HepG2 (cell line): ENCODE results near the gene NFYC. TPM values are rescaled to one million over a fixed set of nuclear protein-coding genes. Genes with fewer than 3 reads are reported as not detected.

Source experiments
- EHMT2 ChIP-seq: fragments of 200-600 bp; sonication (generic); IDR thresholded peaks from 2 replicates; pipeline ENCODE4 v1.7.0; 2017; ENCODE audit warnings: antibody characterized with exemption, low read depth, low read length, borderline replicate concordance
- GFI1 ChIP-seq: sonication (generic); formaldehyde crosslinking; IDR thresholded peaks from 2 replicates; pipeline ENCODE4 v1.5.0; 2020; ENCODE audit warnings: missing genetic modification reagents, mild to moderate bottlenecking, borderline replicate concordance
- HNRNPK ChIP-seq: fragments of 200-400 bp; formaldehyde crosslinking; IDR thresholded peaks from 2 replicates; pipeline ENCODE4 v1.6.1; 2018; ENCODE audit warnings: low read length, low read depth, moderate library complexity, mild to moderate bottlenecking; ENCODE audit not compliant: poor library complexity, severe bottlenecking
- HOXA9 ChIP-seq: sonication (generic); formaldehyde crosslinking; IDR thresholded peaks from 2 replicates; pipeline ENCODE4 v1.8.1; 2022; ENCODE audit warnings: missing genetic modification reagents, mild to moderate bottlenecking, moderate library complexity, borderline replicate concordance
- MTA3 ChIP-seq: sonication (generic); formaldehyde crosslinking; IDR thresholded peaks from 2 replicates; pipeline ENCODE4 v1.4.0; 2020; ENCODE audit warnings: missing genetic modification reagents
- NFIB ChIP-seq: sonication (generic); formaldehyde crosslinking; IDR thresholded peaks from 2 replicates; pipeline ENCODE4 v1.9.0; 2021; ENCODE audit warnings: missing genetic modification reagents, mild to moderate bottlenecking, borderline replicate concordance
- PAWR ChIP-seq: sonication (generic); formaldehyde crosslinking; IDR thresholded peaks from 2 replicates; pipeline ENCODE4 v1.4.0; 2020; ENCODE audit warnings: missing genetic modification reagents, mild to moderate bottlenecking, borderline replicate concordance
- RCOR2 ChIP-seq: IDR thresholded peaks from 2 replicates; pipeline ENCODE4 v1.6.1; 2016; ENCODE audit warnings: missing biosample characterization, missing genetic modification reagents
- RFX3 ChIP-seq: IDR thresholded peaks from 2 replicates; pipeline ENCODE4 v1.6.1; 2016; ENCODE audit warnings: missing biosample characterization, missing genetic modification reagents
- TCF7 ChIP-seq: sonication (generic); IDR thresholded peaks from 2 replicates; pipeline ENCODE4 v1.6.1; 2016; ENCODE audit warnings: antibody characterized with exemption, low read depth
- TOE1 ChIP-seq: sonication (generic); formaldehyde crosslinking; IDR thresholded peaks from 2 replicates; pipeline ENCODE4 v1.4.0; 2020; ENCODE audit warnings: mild to moderate bottlenecking, missing genetic modification reagents
- ZNF543 ChIP-seq: sonication (generic); formaldehyde crosslinking; IDR thresholded peaks from 2 replicates; pipeline ENCODE4 v1.4.0; 2020; ENCODE audit warnings: mild to moderate bottlenecking, missing genetic modification reagents
- ZNF629 ChIP-seq: sonication (generic); formaldehyde crosslinking; conservative IDR thresholded peaks from 2 replicates; pipeline ENCODE4 v1.5.0; 2020; ENCODE audit warnings: missing genetic modification reagents
- ZNF766 ChIP-seq: sonication (generic); formaldehyde crosslinking; IDR thresholded peaks from 2 replicates; pipeline ENCODE4 v1.5.0; 2020; ENCODE audit warnings: missing genetic modification reagents, borderline replicate concordance
- polyA plus RNA-seq, 8 experiments: library from polyadenylated mRNA; depleted of rRNA in 3 of 8; stranded (reverse) in 7 of 8; unstranded in 1 of 8; fragments of >200 nt; fragmentation: Illumina TruSeq in 4 of 8; extraction: Trizol in 4 of 8; gene quantifications; 2 replicates each; pipeline versions ENCODE4 v1.2.1 to v1.2.3, GENCODE V29; 2011 to 2016; ENCODE audit warnings: low read depth in 4 of 8, missing spikeins in 1 of 8, mixed read lengths in 1 of 8; ENCODE audit not compliant: insufficient read depth in 1 of 8
- total RNA-seq, 5 experiments: library from RNA; depleted of rRNA; stranded (reverse); fragments of >200 nt; fragmentation: Illumina TruSeq; extraction: Trizol; gene quantifications; 2 replicates each; pipeline ENCODE4 v1.2.3, GENCODE V29; 2016; ENCODE audit warnings: low read depth in 1 of 5
- TF ChIP-seq, protein P1 (sequence below), 2 experiments: IDR thresholded peaks; 2 replicates each; pipeline ENCODE4 v1.6.1; 2011 to 2012; ENCODE audit warnings: low read length in 2 of 2, borderline replicate concordance in 1 of 2, low read depth in 1 of 2, mild to moderate bottlenecking in 1 of 2, moderate library complexity in 1 of 2
- TF ChIP-seq, protein P2 (sequence below): sonication (generic); formaldehyde crosslinking; IDR thresholded peaks from 2 replicates; pipeline ENCODE4 v1.5.0; 2020; ENCODE audit warnings: mild to moderate bottlenecking, missing genetic modification reagents
- TF ChIP-seq, protein P3 (sequence below): IDR thresholded peaks from 2 replicates; pipeline ENCODE4 v1.6.1; 2016; ENCODE audit warnings: low read depth, control low read depth
- TF ChIP-seq, protein P4 (sequence below): sonication (generic); formaldehyde crosslinking; IDR thresholded peaks from 2 replicates; pipeline ENCODE4 v1.4.0; 2020; ENCODE audit warnings: missing genetic modification reagents
- TF ChIP-seq, protein P5 (sequence below): sonication (generic); formaldehyde crosslinking; IDR thresholded peaks from 2 replicates; pipeline ENCODE4 v1.4.0; 2020; ENCODE audit warnings: missing genetic modification reagents, borderline replicate concordance

NFYC gene
- total and polyA plus RNA-seq, 2 of the 13 experiments (the other 11 are each of a cell fraction or from before 2014, with no cell fraction given) = 33.9 to 73.7 TPM

DNA sequence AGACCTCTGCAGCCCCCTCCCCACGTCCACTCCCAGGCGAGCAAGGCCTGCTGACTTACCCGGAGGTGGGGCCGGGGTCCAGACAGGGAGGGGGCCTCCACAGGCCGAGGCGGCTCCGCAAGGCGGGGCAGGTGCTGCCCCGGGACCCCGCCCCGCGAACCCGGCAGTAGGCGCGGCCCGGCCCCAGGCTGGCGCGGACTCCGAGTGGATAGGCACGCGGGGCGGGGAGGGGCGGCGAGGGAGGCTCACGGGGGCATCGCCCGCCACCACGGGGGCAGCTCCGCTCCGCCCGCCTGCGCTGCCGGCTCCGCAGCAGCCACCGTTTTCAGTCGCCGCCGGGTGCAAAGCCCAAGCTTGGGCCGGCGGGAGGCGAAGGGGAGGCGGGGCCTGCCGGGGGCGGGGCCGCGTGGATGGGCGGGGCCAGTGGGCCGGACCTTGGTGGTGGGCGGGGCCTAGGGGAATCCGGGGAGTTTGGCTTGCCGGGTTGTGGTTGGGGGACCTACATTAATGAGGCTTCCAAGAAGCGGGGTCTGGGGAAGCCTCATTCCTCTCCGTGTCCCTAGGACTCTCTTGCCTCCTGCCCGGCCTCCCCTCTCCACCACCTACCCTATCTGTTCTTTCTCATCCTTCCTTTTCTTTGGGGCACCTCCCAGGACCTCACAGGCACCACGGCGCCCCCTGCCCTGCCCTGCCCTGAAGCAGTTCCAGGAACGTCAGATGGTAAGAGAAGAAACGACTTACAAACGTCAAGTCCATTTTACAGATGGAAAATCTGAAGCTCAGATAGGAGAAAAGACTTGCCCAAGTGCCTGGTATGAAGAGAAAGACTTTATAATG lies 26.0 kb upstream of the NFYC start, which contains the start of gene RIMS3 (continued):
- TF ChIP-seq, protein P1, sequence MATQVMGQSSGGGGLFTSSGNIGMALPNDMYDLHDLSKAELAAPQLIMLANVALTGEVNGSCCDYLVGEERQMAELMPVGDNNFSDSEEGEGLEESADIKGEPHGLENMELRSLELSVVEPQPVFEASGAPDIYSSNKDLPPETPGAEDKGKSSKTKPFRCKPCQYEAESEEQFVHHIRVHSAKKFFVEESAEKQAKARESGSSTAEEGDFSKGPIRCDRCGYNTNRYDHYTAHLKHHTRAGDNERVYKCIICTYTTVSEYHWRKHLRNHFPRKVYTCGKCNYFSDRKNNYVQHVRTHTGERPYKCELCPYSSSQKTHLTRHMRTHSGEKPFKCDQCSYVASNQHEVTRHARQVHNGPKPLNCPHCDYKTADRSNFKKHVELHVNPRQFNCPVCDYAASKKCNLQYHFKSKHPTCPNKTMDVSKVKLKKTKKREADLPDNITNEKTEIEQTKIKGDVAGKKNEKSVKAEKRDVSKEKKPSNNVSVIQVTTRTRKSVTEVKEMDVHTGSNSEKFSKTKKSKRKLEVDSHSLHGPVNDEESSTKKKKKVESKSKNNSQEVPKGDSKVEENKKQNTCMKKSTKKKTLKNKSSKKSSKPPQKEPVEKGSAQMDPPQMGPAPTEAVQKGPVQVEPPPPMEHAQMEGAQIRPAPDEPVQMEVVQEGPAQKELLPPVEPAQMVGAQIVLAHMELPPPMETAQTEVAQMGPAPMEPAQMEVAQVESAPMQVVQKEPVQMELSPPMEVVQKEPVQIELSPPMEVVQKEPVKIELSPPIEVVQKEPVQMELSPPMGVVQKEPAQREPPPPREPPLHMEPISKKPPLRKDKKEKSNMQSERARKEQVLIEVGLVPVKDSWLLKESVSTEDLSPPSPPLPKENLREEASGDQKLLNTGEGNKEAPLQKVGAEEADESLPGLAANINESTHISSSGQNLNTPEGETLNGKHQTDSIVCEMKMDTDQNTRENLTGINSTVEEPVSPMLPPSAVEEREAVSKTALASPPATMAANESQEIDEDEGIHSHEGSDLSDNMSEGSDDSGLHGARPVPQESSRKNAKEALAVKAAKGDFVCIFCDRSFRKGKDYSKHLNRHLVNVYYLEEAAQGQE (IDR thresholded peaks at IDR 0.05; ENCODE audit: borderline replicate concordance in 1 of 2, low read depth in 1 of 2, low read length in 2 of 2) = no peak
- TF ChIP-seq EHMT2 (no peak), RCOR2 (CRISPR knock-in tag) (no peak), ZNF629 (CRISPR knock-in tag) (peak; percentile 51; the same call in 1 of the 2 replicates), TOE1 (CRISPR knock-in tag) (no peak), PAWR (CRISPR knock-in tag) (no peak), HNRNPK (peak; percentile 16), ZNF766 (CRISPR knock-in tag) (no peak), HOXA9 (no peak), RFX3 (CRISPR knock-in tag) (no peak), ZNF543 (no peak), GFI1 (no peak), TCF7 (no peak), MTA3 (CRISPR knock-in tag) (no peak), NFIB (CRISPR knock-in tag) (no peak)
- TF ChIP-seq, protein P2, sequence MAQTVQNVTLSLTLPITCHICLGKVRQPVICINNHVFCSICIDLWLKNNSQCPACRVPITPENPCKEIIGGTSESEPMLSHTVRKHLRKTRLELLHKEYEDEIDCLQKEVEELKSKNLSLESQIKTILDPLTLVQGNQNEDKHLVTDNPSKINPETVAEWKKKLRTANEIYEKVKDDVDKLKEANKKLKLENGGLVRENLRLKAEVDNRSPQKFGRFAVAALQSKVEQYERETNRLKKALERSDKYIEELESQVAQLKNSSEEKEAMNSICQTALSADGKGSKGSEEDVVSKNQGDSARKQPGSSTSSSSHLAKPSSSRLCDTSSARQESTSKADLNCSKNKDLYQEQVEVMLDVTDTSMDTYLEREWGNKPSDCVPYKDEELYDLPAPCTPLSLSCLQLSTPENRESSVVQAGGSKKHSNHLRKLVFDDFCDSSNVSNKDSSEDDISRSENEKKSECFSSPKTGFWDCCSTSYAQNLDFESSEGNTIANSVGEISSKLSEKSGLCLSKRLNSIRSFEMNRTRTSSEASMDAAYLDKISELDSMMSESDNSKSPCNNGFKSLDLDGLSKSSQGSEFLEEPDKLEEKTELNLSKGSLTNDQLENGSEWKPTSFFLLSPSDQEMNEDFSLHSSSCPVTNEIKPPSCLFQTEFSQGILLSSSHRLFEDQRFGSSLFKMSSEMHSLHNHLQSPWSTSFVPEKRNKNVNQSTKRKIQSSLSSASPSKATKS (CRISPR knock-in tag) = 0 out of 2 replicates have a peak, but pooled peaks have one; percentile 48
- TF ChIP-seq, protein P3, sequence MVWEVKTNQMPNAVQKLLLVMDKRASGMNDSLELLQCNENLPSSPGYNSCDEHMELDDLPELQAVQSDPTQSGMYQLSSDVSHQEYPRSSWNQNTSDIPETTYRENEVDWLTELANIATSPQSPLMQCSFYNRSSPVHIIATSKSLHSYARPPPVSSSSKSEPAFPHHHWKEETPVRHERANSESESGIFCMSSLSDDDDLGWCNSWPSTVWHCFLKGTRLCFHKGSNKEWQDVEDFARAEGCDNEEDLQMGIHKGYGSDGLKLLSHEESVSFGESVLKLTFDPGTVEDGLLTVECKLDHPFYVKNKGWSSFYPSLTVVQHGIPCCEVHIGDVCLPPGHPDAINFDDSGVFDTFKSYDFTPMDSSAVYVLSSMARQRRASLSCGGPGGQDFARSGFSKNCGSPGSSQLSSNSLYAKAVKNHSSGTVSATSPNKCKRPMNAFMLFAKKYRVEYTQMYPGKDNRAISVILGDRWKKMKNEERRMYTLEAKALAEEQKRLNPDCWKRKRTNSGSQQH (CRISPR knock-in tag) = no peak
- TF ChIP-seq, protein P4, sequence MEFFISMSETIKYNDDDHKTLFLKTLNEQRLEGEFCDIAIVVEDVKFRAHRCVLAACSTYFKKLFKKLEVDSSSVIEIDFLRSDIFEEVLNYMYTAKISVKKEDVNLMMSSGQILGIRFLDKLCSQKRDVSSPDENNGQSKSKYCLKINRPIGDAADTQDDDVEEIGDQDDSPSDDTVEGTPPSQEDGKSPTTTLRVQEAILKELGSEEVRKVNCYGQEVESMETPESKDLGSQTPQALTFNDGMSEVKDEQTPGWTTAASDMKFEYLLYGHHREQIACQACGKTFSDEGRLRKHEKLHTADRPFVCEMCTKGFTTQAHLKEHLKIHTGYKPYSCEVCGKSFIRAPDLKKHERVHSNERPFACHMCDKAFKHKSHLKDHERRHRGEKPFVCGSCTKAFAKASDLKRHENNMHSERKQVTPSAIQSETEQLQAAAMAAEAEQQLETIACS = no peak
- TF ChIP-seq, protein P5, sequence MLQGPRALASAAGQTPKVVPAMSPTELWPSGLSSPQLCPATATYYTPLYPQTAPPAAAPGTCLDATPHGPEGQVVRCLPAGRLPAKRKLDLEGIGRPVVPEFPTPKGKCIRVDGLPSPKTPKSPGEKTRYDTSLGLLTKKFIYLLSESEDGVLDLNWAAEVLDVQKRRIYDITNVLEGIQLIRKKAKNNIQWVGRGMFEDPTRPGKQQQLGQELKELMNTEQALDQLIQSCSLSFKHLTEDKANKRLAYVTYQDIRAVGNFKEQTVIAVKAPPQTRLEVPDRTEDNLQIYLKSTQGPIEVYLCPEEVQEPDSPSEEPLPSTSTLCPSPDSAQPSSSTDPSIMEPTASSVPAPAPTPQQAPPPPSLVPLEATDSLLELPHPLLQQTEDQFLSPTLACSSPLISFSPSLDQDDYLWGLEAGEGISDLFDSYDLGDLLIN (CRISPR knock-in tag) = no peak
